ENCODE measurements around the gene WFS1. TPM values are rescaled to one million over a fixed set of nuclear protein-coding genes. Genes with fewer than 3 reads are reported as not detected.

The WFS1 gene
- total and polyA plus RNA-seq, 2 of the 8 experiments (the other 6 are each of a cell fraction or from before 2014, with no cell fraction given): 29.1 to 43.1 TPM

DNA sequence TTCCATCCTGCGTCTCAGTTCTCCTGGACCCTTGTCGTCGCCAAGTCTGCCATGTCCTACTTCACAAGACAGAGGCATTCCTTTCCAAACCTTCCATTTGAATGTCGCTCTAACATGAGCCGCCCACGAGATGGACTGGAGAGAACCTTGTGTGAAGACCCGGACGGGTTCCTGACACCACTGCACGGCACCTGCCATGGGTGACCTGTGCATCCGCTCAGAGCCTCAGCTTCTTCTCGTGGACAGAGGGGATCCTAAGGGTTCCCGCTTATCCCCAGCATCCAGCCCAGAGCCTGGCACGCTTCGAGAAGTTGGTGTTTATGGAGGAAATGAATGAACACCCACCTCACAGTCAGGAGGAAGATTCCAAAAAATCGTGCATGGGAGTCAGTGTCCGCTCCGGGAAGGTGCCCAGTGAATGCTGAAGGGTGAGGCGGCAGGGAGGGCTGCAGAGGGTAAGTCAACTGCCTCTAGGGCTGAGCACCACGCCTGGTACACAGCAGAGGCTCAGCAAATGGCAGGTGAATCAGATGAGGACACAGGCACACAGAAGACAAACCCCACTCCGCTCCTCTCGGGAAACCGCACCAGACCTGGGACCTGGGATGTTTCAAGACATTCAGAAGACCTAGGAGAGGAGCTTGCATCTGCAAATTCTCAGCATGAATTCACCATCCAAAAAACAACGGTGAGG, 52.6 kb downstream of the WFS1 start (continued):
- no peak for TF ChIP-seq CTCF (IDR thresholded peaks at IDR 0.05; ENCODE audit: control extremely low read depth in 1 of 3, insufficient read depth in 1 of 3, low read depth in 1 of 3, low read length in 3 of 3)
- TF ChIP-seq ZNF274 (IDR thresholded peaks at IDR 0.05; ENCODE audit: borderline replicate concordance, extremely low read depth, low read length): no peak
- TF ChIP-seq JUN (IDR thresholded peaks at IDR 0.05; ENCODE audit: low read depth, low read length): no peak
- no peak for TF ChIP-seq MAX (IDR thresholded peaks at IDR 0.05)
- no peak for TF ChIP-seq CHD2 (IDR thresholded peaks at IDR 0.05; ENCODE audit: low read length)
- TF ChIP-seq HDAC6 (IDR thresholded peaks at IDR 0.05; ENCODE audit: low read depth, low read length): no peak
- TF ChIP-seq YY1 (IDR thresholded peaks at IDR 0.05; ENCODE audit: low read depth, low read length): no peak
- TF ChIP-seq BCL11A (IDR thresholded peaks at IDR 0.05; ENCODE audit: low read depth in 2 of 2, low read length in 2 of 2): no peak
